Measurements from ENCODE around the gene C3AR1. TPM values are rescaled to one million over a fixed set of nuclear protein-coding genes. Genes with fewer than 3 reads are reported as not detected.
"Not testable (repeated sequence)": the region's sequence is repeated elsewhere in the genome, so short reads cannot be mapped to it uniquely, and the experiment has no call there.

Gene C3AR1
- total RNA-seq, 1 donor from 2014 or later: not detected

DNA sequence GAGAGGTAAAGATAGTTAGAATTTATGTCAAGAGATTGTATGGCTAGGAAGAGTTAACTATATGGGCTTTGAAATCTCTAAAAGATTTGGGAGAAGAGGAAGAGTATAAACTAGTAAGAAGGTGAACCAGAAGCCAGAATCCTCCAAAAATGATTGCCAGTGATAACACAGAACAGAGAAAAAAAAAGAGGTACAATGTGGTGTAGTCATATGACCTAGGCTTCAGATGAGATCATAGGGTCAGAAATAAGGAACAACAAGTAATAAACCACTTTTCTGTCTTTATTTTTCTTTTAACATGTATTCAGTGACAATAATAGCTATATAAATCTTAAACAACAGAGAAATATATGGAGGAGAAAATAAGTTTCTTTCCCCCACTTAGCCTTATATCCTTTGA lies 14.0 kb upstream of the C3AR1 start:
- no peaks in the 10 kb centered on the region for H3K36me3 Mint-ChIP-seq
- H3K27ac Mint-ChIP-seq: peak overlapping the region; percentile 54
- H3K4me3 Mint-ChIP-seq: peak overlapping the region; percentile 11
- no peaks in the 10 kb centered on the region for H3K9me3 Mint-ChIP-seq
- no peak for TF ChIP-seq CTCF (IDR thresholded peaks at IDR 0.05; ENCODE audit: unreplicated experiment)
- peaks cover 48% of the 10 kb centered on the region for H3K4me1 Mint-ChIP-seq
- DNase-seq (ENCODE audit: low spot score in 2 of 2, unreplicated experiment in 2 of 2): no peak
- H3K27me3 Mint-ChIP-seq (ENCODE audit: low read depth): no peaks in the 10 kb centered on the region

DNA sequence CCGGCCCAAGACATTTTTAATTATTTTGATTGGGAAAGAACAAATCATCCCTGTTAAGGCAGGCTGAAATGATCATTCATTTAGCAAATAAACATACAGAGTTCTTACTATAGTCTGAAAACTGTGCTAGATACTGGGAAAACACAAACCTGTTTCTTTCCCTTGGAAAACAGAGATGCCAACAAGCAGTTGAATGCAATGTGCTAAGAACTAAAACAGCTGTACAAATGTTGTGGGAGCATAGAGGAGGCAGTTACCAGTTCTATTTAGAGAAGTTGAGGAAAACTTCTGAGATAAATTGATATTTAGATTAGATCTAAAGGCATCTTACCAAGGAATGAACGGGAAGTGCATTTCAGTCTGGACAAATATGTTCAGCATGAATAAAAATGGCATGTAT lies 12.8 kb upstream of the C3AR1 start:
- no peak overlapping the region for H3K4me3 Mint-ChIP-seq
- H3K27me3 Mint-ChIP-seq (ENCODE audit: low read depth): no peaks in the 10 kb centered on the region
- DNase-seq (ENCODE audit: low spot score in 2 of 2, unreplicated experiment in 2 of 2): no peak
- no peaks in the 10 kb centered on the region for H3K9me3 Mint-ChIP-seq
- no peak overlapping the region for H3K27ac Mint-ChIP-seq
- H3K4me1 Mint-ChIP-seq: peaks cover 40% of the 10 kb centered on the region
- TF ChIP-seq CTCF (IDR thresholded peaks at IDR 0.05; ENCODE audit: unreplicated experiment): no peak
- no peaks in the 10 kb centered on the region for H3K36me3 Mint-ChIP-seq

GRCh38 chr12:8078398-8078797 lies 12.2 kb upstream of the C3AR1 start:
- Mint-ChIP-seq H3K4me3 (no peak overlapping the region), H3K4me1 (peaks cover 38% of the 10 kb centered on the region), H3K36me3 (no peaks in the 10 kb centered on the region), H3K27ac (no peak overlapping the region), H3K9me3 (no peaks in the 10 kb centered on the region), H3K27me3 (ENCODE audit: low read depth) (no peaks in the 10 kb centered on the region)
- no peak for DNase-seq (ENCODE audit: low spot score in 2 of 2, unreplicated experiment in 2 of 2)
- TF ChIP-seq CTCF (IDR thresholded peaks at IDR 0.05; ENCODE audit: unreplicated experiment): peak; percentile 47

DNA sequence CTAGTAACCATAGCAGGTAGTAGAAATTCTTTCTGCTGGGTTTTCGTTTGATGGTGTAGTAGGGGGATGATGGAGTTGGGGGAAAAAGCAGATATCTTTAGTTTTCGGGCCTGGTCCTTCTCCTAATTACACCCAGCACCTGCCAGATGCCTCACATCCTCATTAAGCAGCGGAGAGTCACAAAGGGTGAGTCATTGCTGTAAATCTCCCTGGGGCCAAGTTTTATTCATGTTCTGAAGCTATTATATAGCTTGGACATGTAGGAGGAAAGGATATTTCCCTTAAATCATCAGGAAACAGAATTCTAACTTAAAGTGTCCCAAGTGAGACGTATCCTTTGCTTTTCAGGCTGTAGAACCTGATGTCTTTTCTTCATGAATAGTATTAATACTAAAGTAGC lies 11.0 kb upstream of the C3AR1 start:
- H3K27ac Mint-ChIP-seq: peak overlapping the region; percentile 9
- peaks cover 28% of the 10 kb centered on the region for H3K4me1 Mint-ChIP-seq
- no peak overlapping the region for H3K4me3 Mint-ChIP-seq
- TF ChIP-seq CTCF (IDR thresholded peaks at IDR 0.05; ENCODE audit: unreplicated experiment): no peak
- DNase-seq (ENCODE audit: low spot score in 2 of 2, unreplicated experiment in 2 of 2): no peak
- H3K9me3 Mint-ChIP-seq: no peaks in the 10 kb centered on the region
- no peaks in the 10 kb centered on the region for H3K27me3 Mint-ChIP-seq (ENCODE audit: low read depth)
- no peaks in the 10 kb centered on the region for H3K36me3 Mint-ChIP-seq

GRCh38 chr12:8076366-8076765 lies 10.2 kb upstream of the C3AR1 start:
- no peak for DNase-seq (ENCODE audit: low spot score in 2 of 2, unreplicated experiment in 2 of 2)
- Mint-ChIP-seq H3K36me3 (no peaks in the 10 kb centered on the region), H3K27me3 (ENCODE audit: low read depth) (no peaks in the 10 kb centered on the region), H3K4me3 (no peak overlapping the region), H3K4me1 (peaks cover 27% of the 10 kb centered on the region), H3K9me3 (no peaks in the 10 kb centered on the region), H3K27ac (no peak overlapping the region)
- no peak for TF ChIP-seq CTCF (IDR thresholded peaks at IDR 0.05; ENCODE audit: unreplicated experiment)

GRCh38 chr12:8075935-8076334 lies 9.8 kb upstream of the C3AR1 start:
- no peaks in the 10 kb centered on the region for H3K27me3 Mint-ChIP-seq (ENCODE audit: low read depth)
- H3K27ac Mint-ChIP-seq: no peak overlapping the region
- no peak for DNase-seq (ENCODE audit: low spot score in 2 of 2, unreplicated experiment in 2 of 2)
- TF ChIP-seq CTCF (IDR thresholded peaks at IDR 0.05; ENCODE audit: unreplicated experiment): no peak
- no peaks in the 10 kb centered on the region for H3K36me3 Mint-ChIP-seq
- H3K9me3 Mint-ChIP-seq: no peaks in the 10 kb centered on the region
- H3K4me3 Mint-ChIP-seq: no peak overlapping the region
- H3K4me1 Mint-ChIP-seq: peaks cover 23% of the 10 kb centered on the region

- DNase-seq (ENCODE audit: low spot score in 2 of 2, unreplicated experiment in 2 of 2); H3K36me3 Mint-ChIP-seq; H3K4me3 Mint-ChIP-seq; H3K27me3 Mint-ChIP-seq (ENCODE audit: low read depth); H3K4me1 Mint-ChIP-seq; H3K9me3 Mint-ChIP-seq; H3K27ac Mint-ChIP-seq: not testable (repeated sequence)
Observed at GRCh38 chr12:8071820-8072219, 5.7 kb upstream of the C3AR1 start.
